Vagina (tissue), 2 donors: Measurements from ENCODE around the gene MGAT5.

Experiments
- POLR2A ChIP-seq, 2 donors: fragments of 450-650 bp; IDR thresholded peaks; one replicate each; pipeline ENCODE4 v1.6.1; 2017; ENCODE audit warnings: antibody characterized with exemption in 2 of 2, mild to moderate bottlenecking in 2 of 2, moderate library complexity in 2 of 2
- TF ChIP-seq, protein P1 (sequence below), 3 experiments: fragments of 450-650 bp in 2 of 3; fragments of 200-600 bp in 1 of 3; sonication (generic) in 1 of 3; IDR thresholded peaks; one replicate each; pipeline ENCODE4 v1.5.1; 2017 to 2019; ENCODE audit warnings: antibody characterized with exemption in 3 of 3, mild to moderate bottlenecking in 2 of 3, moderate library complexity in 2 of 3

DNA sequence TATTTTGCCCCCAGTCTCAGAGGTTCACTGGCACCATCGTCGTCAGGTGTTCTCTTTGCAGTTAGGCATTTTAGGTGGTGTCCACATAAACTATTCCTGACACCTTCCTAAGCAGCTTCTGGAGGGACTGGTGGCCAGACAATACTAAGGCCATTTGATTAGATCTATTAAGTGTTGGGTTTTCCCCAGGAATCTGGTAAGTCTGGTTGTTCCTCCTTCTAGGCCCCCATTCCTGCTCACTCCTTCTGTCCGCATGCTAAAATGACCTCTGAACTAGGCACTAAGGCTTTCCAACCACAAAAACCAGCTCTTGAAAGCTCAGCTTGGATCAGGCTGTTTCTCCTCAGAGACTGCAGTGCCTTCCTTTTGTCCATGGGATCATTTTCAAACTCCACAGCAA, 100.7 kb downstream of the MGAT5 start:
- TF ChIP-seq POLR2A (IDR thresholded peaks at IDR 0.05): no peak
- TF ChIP-seq, protein P1, sequence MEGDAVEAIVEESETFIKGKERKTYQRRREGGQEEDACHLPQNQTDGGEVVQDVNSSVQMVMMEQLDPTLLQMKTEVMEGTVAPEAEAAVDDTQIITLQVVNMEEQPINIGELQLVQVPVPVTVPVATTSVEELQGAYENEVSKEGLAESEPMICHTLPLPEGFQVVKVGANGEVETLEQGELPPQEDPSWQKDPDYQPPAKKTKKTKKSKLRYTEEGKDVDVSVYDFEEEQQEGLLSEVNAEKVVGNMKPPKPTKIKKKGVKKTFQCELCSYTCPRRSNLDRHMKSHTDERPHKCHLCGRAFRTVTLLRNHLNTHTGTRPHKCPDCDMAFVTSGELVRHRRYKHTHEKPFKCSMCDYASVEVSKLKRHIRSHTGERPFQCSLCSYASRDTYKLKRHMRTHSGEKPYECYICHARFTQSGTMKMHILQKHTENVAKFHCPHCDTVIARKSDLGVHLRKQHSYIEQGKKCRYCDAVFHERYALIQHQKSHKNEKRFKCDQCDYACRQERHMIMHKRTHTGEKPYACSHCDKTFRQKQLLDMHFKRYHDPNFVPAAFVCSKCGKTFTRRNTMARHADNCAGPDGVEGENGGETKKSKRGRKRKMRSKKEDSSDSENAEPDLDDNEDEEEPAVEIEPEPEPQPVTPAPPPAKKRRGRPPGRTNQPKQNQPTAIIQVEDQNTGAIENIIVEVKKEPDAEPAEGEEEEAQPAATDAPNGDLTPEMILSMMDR (IDR thresholded peaks at IDR 0.05): no peak
